ENCODE data around the gene C1QTNF8.

C1QTNF8 gene

GRCh38 chr16:1096169-1097082, at the start of gene C1QTNF8:
Gene C1QTNF8, minus strand, starts transcription at chr16:1096244. Its CDS starts 1,322 bp downstream, at chr16:1094922.
- DNase-seq = no peak

- no peak for DNase-seq
Observed at GRCh38 chr16:1145383-1146100, 49.5 kb upstream of the C1QTNF8 start.

GRCh38 chr16:1144476-1145382, 48.7 kb upstream of the C1QTNF8 start:
- DNase-seq = no peak

- DNase-seq = no peak
Observed at GRCh38 chr16:1143761-1144450, 47.9 kb upstream of the C1QTNF8 start.

- no peak for DNase-seq
Observed at GRCh38 chr16:1142911-1143310, 46.9 kb upstream of the C1QTNF8 start.

GRCh38 chr16:1141716-1142115, 45.7 kb upstream of the C1QTNF8 start:
- no peak for DNase-seq

- no peak for DNase-seq
Observed at GRCh38 chr16:1141191-1141590, 45.1 kb upstream of the C1QTNF8 start.

- no peak for DNase-seq
Observed at GRCh38 chr16:1140582-1141162, 44.6 kb upstream of the C1QTNF8 start.

- no peak for DNase-seq
Observed at GRCh38 chr16:1137604-1138003, 41.6 kb upstream of the C1QTNF8 start.

- DNase-seq = no peak
Observed at GRCh38 chr16:1135459-1135825, 39.4 kb upstream of the C1QTNF8 start.

GRCh38 chr16:1134776-1135458, 38.9 kb upstream of the C1QTNF8 start:
- DNase-seq = no peak

- DNase-seq = no peak
Observed at GRCh38 chr16:1133810-1134520, 37.9 kb upstream of the C1QTNF8 start.

- DNase-seq = no peak
Observed at GRCh38 chr16:1133271-1133670, 37.2 kb upstream of the C1QTNF8 start.

- DNase-seq = no peak
Observed at GRCh38 chr16:1132431-1132830, 36.4 kb upstream of the C1QTNF8 start.

GRCh38 chr16:1131378-1131994, 35.4 kb upstream of the C1QTNF8 start:
- DNase-seq = no peak

- no peak for DNase-seq
Observed at GRCh38 chr16:1130382-1130781, 34.3 kb upstream of the C1QTNF8 start.

GRCh38 chr16:1129106-1129960, 33.3 kb upstream of the C1QTNF8 start:
- DNase-seq = no peak

- DNase-seq = no peak
Observed at GRCh38 chr16:1127971-1128715, 32.1 kb upstream of the C1QTNF8 start.
